OCI-LY3 (cell line): ENCODE measurements around the gene NUDT9.
"Not testable (repeated sequence)": the region's sequence is repeated elsewhere in the genome, so short reads cannot be mapped to it uniquely, and the experiment has no call there.

Experiments used
- EZH2phosphoT487 ChIP-seq: fragments of 200-600 bp; shearing (Covaris generic); IDR thresholded peaks from 2 replicates; pipeline ENCODE4 v1.6.1; 2018; ENCODE audit warnings: antibody characterized with exemption, mixed run types, low read depth
- TF ChIP-seq, protein P1 (sequence below): fragments of 200-600, 300-600 bp; sonication (generic); IDR thresholded peaks from 2 replicates; pipeline ENCODE4 v1.5.1; 2014; ENCODE audit warnings: antibody characterized with exemption, low read length, low read depth

- TF ChIP-seq, protein P1, sequence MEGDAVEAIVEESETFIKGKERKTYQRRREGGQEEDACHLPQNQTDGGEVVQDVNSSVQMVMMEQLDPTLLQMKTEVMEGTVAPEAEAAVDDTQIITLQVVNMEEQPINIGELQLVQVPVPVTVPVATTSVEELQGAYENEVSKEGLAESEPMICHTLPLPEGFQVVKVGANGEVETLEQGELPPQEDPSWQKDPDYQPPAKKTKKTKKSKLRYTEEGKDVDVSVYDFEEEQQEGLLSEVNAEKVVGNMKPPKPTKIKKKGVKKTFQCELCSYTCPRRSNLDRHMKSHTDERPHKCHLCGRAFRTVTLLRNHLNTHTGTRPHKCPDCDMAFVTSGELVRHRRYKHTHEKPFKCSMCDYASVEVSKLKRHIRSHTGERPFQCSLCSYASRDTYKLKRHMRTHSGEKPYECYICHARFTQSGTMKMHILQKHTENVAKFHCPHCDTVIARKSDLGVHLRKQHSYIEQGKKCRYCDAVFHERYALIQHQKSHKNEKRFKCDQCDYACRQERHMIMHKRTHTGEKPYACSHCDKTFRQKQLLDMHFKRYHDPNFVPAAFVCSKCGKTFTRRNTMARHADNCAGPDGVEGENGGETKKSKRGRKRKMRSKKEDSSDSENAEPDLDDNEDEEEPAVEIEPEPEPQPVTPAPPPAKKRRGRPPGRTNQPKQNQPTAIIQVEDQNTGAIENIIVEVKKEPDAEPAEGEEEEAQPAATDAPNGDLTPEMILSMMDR: not testable (repeated sequence)
- not testable (repeated sequence) for TF ChIP-seq EZH2phosphoT487
Measured at GRCh38 chr4:87390055-87390454, 32.3 kb upstream of the NUDT9 start.
